LNCAP (cell line): ENCODE results near the gene PRDM16.

Source experiments
- TF ChIP-seq, protein P1 (sequence below): fragments of 450-650 bp; IDR thresholded peaks from 2 replicates; pipeline ENCODE4 v1.5.1; 2017; ENCODE audit warnings: mild to moderate bottlenecking

PRDM16 gene

DNA sequence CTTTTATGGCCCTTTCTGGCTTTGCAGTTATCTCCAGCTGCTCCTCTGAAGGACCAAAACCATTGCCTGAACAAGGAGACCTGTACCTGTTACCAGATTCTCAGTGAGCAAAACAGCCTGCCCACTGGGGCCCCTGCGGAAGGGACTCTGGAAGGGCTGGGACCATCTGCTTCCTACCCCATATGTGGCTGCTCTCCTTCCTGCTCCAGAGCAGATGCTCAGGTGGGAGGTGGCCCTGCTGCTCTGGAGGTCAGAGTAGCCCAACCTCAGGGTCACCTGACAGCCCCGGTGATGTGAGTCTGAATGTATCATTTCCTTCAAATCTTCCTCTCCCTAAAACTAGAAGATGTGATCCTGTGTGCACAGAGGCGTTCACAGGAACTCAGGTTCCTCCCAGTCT, 33.6 kb downstream of the PRDM16 start:
- TF ChIP-seq, protein P1, sequence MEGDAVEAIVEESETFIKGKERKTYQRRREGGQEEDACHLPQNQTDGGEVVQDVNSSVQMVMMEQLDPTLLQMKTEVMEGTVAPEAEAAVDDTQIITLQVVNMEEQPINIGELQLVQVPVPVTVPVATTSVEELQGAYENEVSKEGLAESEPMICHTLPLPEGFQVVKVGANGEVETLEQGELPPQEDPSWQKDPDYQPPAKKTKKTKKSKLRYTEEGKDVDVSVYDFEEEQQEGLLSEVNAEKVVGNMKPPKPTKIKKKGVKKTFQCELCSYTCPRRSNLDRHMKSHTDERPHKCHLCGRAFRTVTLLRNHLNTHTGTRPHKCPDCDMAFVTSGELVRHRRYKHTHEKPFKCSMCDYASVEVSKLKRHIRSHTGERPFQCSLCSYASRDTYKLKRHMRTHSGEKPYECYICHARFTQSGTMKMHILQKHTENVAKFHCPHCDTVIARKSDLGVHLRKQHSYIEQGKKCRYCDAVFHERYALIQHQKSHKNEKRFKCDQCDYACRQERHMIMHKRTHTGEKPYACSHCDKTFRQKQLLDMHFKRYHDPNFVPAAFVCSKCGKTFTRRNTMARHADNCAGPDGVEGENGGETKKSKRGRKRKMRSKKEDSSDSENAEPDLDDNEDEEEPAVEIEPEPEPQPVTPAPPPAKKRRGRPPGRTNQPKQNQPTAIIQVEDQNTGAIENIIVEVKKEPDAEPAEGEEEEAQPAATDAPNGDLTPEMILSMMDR, result no peak

DNA sequence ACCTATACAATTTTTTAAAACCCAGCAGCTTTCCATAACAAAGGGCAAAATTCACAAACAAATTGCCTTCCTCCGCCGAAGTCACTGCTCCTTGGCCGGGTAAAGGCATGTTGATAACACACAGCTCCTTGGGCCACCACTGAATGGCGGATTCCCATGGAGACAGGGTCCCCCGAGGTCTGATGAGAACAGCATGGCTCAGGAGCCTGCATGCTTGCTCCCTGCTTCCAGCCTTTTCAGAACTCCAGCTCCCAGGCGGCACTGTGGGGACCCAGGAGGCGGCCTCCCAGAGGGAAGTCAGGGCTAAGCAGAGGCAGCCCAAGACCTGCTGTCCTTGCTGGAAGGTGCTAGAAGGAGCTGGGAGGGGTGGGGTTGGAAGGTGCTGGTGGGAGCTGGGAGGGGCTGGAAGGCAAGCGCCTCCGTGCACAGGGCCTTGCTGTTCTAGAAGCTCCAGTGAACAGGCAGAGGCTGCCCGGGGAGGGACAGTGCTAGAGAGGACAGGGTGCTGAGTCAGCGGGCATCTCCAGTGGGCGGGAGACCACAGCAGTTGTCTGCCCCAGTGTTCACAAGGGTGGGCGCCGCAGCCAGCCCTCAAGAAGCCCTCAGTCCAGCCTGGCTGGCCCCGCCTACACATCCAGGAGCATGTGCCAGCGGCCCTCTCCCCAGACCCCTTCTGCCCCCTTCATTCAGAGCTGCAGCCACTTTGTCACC, 35.1 kb downstream of the PRDM16 start:
- TF ChIP-seq, protein P1, result no peak

DNA sequence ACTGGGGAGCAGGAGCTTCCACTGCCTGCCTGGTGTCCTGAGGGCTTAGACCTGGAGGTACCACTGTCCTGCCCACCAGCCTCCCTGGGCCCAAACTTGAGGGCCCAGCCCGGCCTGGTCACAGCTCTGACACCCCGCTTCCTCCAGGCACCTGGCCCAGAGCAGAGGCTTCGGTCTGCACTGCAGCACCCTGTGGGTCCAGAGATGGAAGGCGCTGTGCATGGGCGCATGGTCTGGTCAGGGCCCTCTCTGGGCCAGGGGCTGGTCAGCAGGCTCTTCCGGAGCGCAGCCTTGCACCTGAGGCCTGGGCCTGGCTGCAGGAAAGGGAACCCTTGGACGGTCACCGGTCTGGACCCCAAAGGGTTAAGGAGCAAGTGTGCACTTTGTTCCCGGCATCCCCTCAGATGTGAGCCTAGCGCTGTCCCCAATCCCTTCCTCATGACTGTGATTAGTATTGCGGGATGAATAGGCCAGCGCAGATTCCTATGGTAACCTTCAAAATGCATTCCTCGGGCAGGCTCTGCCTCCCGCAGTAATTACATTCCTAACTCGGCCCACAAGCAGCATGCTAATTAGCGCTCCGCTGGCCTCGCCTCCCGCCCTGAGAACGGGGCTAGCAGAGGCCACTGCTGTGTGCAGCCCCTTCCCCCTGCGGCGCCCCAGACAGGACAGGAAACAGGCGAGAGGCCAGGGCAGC, 36.3 kb downstream of the PRDM16 start:
- TF ChIP-seq, protein P1, result no peak

DNA sequence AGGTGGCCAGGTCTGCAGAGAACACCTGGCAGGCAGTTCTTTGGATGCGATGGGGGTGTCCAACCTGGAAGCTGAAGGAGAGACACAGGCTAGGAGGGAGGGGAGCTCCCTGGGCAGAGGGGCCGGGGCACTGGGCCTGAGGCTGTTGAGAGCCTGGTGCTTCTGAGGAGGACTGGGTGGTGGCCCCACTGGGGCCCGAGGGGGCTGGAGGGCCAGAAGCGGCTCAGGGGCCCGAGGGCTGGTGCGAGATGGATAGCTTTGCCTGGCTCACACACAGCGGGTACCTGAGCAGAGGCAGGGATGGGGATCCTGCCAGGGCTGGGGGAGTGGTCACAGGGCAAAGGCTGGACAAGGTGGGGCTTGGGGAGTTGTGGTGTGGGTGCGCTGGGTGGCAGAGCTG, 37.2 kb downstream of the PRDM16 start:
- TF ChIP-seq, protein P1, result no peak

DNA sequence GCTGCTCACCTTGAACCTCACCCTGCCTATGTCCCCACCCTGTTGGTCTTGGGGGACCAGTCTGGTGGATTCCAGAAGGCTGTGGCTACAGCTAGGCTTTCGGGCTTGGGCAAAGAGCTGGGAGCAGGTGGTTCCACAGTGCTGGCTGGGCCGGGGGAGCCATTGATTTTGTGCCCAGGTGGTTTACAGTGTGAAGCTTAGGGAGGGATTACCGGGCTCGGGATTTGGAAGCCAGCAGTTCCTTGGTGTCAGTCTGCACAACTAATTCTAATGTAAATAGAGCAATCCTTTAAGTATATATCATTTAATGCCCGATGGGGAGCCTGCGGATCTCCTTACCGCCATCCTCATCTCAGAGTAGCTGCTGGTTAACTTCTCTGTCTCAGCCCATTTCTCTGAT, 38.2 kb downstream of the PRDM16 start:
- TF ChIP-seq, protein P1, result no peak

DNA sequence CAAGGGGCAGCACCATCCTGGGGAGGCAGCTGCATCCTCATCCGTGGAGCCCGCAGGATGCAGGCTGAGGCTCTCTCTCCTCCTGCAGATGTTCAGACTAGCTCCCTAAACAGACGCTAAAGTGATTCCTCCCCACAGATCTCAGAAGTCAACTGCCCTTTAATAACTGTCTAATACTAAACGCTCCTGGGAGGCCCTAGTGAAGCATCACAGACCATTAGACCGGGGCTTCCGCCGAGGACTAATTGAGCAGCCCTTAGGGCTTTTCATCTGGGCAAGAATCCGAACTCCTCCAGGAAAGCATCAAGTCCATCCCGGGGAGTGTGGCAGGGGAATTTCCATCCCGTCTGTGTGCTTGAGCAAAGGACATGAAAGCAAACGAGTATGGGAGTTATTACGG, 40.4 kb downstream of the PRDM16 start:
- TF ChIP-seq, protein P1, result no peak

DNA sequence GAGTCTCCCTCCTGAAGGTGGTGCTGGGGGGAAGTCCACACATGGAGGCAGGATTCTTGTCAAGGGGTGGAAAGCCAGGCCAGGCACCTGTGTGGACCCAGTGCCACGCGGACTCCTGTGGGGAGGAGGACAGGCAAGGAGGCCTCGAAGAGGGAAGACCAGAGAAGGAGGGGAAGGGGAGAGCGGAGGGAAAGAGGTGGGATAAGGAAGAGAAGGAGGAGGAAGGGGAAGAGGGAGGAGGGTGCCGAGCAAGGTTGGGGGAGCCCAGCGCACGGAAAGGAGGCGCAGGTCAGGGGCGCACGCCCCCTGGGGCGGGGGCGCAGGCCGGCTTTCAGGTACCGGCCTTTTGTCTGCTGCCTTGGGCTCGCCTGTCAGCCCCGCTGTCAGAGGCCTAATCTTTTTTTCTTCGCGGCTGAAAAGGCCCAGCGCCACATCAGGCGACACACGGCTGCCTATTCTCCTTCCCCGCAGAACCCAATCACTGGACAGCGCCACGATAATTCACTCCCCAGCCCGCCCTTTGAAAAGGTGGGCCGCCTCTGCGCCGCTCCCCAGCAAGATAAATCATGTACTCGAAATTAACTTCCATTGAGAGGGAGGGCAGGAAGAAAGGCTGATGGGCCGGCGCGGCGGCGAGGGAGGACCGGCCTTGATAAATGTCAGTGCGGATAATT, 42.5 kb downstream of the PRDM16 start:
- TF ChIP-seq, protein P1, result no peak
